NCI-H1417 treated with DMSO at 0.1 percent for 48 hours (cell line): ENCODE data around the gene OXNAD1.

ENCODE experiments used
- DNase-seq: peaks from one replicate; lab custom pipeline; 2025; lab: John Stamatoyannopoulos, UW

OXNAD1 gene

DNA sequence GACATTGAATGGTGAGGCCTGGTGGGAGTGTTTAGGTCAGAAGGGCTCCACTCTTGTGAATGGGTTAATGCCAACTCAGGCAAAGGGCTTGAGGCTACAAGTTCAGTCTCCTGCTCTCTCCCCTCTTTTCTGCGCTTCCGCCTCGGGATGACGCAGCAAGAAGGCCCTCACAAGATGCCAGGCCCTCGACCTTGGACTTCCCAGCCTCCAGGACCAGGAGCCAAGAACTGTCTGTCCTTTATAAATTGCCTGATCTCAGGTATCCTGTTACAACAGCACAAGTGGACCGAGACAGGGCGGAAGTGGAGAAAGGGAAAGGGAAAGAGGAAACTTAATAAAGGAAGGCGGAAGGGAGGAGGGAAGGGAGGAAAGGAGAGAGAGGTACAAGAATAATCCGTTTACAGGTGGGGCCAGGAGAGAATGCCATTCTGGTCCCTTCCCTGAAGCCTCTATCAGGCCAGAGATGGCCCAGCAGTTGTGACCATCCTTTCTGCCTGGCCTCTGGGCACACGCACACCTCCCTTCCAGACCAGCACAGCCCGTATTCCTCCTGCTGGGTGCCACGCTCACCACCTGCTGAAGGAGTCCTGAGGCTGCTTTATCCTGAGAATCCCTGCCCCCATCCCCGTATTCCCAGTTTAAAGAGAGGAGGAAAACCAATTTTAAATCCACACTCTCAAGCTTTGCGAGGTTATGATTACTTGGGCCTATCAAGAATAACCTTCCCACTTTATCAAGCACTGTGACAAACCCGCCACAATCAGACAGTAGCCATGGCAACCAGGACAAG lies 64.2 kb downstream of the OXNAD1 start:
- no peak for DNase-seq

DNA sequence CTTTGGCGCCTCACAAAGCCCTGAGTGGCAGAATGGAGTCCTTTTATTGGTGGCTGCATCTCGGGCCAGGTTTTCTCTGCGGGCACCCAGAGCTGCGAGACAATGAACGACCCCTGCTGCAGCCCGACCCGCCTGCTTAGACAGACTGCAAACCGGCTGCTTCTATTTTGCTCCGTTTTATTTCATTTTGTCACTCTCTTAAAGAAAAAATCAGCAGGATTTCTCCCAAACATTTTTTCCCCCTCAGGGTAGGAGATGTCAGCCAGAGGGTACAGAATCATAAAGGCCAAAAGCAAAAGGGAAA lies 64.8 kb downstream of the OXNAD1 start:
- DNase-seq, result no peak

DNA sequence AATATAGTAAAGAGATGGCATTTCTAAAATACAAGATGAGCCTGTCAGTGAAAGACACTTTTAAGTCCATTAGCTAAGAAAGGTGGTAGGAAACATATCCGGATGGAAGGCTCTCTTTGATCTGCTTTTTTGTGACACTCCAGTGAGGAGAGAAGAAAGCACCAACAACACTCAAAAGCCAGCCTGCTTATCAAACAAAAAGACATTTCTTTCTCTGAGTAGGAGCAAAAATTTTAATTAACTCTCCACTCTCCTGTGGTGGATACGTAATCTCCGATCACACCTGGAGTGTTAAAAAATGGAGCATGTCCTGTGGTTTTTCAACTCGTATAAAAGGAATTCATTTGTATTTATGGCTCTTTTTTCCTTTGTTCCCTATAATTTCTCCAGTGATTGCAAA lies 65.3 kb downstream of the OXNAD1 start:
- DNase-seq, result no peak

DNA sequence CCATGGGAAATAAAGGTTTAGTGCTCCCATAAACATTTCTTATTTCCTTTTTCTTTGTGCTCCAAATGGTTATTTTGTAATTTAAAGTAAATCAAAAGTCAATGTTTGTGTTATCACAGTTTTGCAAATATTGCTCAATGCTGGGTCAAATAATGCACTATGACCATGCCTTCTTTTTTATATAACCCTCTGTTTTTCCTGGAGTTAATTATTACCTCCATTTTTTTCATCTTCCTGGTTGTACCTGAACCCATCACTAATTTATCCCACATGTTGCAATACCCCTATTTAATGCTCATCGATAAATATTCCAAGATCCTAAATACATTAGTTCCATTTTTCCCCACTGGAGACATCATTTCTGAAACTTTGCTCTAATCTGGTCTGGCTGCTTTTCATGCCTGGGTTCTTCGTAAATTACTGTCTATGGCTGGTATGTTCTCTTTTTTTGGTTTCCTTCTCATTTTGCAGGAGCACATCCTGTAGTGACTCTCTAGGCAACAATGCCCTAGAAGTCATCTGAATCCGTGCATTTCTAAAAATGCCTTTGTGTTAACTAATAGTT lies 66.4 kb downstream of the OXNAD1 start:
- DNase-seq, result no peak

DNA sequence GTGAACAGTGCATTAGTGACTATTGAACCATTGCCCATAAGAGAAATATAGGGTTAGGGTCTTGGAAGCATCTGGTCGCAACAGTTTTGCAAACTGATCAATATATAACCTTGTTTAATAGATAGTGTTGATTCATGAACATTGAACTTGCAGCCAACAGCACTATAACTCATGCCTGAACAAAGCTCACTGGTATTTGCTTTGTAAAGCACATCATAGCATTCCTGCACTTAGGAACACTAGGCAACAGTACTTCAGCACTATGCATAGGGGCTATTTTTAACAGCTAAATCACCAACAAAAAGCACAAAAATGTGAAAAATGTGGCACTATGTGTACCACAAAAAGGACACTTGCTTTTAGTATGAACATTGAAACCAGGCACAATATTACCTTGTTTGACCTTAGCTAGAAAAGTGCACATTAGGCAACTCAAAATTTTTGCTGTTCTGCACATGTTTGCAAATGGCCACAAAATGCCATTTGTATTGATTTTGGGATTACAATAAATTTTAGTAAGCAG lies 68.0 kb downstream of the OXNAD1 start:
- DNase-seq, result no peak

DNA sequence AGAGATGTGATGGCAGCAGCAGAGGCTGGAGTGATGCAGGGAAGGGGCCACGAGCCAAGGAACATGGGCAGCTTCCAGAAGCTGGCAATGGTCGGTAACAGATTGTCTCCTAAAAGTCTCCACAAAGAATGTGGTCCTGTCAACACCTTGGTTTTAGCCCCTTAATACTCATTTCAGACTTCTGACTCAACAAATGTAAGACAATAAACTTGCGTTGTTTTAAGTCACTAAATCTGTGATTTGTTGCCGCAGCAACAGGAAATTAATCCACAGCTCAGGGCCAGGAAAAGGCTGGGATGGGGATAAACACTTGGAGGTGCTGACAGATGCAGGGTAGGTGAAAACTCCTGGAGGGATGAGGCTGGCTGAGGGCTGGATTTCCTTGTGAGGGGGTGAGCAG lies 69.9 kb downstream of the OXNAD1 start:
- DNase-seq, result no peak

DNA sequence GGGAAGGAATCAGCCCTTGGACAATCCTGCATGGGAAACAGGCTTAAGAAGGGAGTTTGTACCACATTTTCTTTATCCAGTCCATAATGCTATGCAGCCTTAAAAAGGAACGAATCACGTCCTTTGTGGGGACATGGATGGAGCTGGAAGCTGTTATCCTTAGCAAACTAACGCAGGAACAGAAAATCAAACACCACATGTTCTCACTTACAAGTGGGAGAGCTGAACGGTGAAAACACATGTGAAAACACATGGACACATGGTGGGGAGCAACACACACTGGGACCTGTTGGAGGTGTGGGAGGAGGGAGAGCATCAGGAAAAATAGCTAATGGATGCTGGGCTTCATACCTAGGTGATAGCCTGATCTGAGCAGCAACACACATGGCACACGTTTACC lies 70.3 kb downstream of the OXNAD1 start:
- DNase-seq, result no peak

DNA sequence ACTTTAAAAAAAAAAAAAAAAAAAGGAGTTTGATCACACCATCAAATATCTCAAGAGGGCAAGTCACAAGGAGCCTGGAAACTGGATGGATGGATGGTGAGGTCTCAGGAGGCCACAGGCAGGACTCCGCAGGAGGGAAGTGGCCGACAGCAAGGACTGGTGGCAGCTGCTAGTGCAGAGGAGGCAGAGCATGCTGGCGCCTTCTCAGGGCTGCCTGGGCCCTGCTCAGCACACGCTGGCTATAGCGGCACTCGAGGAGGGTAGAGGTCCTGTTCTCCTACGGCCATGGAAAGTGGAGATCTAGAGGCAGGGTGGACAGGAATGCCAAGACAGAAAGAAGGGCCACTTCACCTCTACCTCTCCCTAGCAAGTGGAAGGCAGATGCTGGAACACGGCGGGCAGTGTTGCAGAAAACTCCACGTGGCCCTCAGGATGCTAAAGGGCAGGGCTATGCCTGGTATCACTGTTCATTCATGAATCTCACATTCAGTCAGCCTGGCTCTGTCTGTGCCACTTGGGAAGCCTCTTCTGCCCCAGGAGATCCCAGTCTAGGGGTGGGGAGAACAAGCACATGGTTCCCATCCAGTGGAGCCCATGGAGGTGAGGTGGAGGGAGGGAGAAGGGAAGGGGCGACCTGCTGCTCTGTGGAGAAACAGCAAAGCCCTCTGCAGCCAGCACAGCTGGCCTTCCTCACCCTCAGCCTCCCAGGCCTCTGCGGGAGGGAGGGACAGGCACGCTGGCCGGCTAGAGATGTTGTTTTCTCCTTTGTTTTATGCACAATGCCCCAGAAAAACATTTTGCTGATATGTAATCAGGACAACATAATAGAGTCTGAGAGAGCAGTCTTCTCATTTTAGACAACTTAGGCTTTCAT lies 71.0 kb downstream of the OXNAD1 start:
- DNase-seq, result no peak

DNA sequence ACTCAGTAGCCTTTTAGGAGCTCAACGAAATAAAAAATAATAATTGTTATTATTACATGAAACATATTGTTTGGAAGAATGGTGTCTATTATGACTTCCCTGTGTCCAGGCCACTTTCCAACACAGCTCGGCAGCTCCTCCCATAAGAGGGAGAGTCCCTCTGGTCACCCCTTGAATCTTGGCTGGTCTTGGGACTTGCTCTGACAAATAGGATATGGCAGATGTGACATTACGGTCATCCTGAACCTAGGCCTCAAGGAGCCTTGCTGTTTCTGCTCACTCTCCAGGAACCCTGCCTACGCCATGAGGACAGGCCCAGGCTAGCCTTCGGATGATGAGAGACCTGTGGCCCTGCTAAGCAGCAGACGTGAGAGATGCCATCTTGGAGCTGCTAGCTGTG lies 71.8 kb downstream of the OXNAD1 start:
- no peak for DNase-seq

DNA sequence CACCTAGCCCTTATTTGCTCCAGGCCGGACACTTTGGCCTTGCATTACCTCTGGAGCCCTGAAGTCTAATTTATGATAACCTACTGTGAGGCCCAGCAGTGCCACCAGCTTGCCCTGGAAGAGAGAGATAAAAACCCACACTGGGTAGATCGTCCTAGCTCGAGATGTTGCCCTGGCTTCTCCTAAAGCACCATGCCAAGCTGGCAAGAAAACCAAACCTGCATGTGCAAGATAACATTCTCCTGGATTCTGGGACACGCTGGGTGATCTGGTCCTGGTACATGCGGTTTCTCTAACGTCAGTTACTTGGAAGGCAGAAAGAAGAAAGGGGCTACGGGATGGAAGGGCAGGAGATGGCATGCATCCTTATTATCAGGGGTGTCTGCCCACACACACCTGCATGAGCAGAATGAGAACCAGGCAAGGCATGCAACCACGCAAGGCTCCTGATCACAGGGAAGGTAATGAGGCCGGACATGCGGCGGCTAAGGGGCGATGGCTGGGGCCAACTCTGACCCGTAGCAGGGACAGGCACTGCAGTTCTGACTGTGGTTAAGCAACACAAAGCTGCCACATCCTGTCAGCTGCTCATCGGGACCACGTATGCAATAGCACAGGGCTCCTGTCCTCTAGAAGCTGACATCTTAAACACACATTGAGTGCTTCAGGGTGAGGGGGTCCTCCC lies 73.0 kb downstream of the OXNAD1 start:
- DNase-seq, result no peak

DNA sequence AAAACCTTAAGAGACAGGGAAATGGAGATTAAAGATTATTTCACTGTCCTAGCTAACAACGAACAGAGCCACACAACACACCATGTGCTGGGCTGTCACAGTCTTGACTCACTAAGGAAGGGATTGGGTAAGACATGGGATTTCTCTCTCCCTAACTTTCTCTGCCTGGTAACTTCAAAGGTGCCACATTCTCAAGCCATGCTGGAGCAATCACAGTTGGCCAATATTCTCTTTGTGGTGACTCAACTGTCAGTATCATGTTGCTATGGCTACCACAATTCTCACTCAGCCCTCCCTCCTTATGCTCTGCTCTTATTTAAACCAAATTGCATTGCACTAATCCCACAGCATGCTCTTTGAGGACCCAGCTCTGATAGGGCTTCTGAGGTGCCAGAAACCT lies 74.0 kb downstream of the OXNAD1 start:
- DNase-seq, result no peak

DNA sequence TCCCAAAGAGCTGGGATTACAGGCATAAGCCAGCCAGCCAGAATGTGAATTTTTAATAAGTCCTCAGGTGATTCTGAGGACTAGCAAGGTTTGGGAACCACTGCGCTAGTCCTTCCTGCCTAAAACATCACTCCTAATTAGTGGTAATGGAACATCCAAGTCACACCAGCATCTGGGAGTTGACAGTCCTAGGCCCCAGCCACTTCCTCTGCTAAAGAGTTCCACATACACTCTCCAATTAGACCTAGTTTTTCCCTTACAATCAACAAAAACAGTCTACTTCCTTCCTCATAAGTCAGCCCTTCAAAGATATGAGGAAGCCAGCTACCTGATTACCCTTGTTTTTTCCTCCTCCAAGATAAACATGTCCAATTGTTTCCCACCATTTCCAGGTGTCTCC lies 78.1 kb downstream of the OXNAD1 start:
- DNase-seq, result no peak

DNA sequence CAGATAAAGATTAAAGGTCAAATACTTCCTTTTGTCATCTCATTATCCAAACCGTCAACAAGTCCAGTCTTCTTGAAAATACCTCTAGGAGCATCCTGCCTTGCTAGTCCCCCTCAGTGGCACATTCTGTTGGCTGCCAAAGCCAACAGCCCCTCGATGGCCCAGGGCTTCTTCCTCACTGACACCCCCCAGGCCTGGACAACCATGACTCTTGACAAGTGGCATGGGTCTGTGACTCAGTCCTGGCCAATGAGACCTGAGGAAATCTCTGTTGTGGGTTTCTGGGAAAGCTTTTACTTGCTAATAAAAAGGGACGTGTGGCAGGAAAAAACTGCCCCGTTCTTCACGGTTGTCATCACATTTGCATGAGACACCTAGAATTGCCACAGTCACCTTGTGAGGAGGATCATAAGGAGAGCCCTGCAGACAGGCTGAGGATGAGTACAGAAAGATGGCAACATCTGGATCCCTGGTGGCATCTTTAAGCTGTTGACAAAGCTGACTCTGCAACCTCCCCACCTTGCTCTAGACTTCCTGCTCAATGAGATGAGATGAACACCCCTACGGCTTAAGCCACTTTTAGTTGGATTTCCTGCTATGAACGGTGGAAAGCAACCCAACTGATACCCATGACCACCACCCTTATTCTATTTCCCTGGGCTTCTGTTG lies 81.5 kb downstream of the OXNAD1 start:
- no peak for DNase-seq

DNA sequence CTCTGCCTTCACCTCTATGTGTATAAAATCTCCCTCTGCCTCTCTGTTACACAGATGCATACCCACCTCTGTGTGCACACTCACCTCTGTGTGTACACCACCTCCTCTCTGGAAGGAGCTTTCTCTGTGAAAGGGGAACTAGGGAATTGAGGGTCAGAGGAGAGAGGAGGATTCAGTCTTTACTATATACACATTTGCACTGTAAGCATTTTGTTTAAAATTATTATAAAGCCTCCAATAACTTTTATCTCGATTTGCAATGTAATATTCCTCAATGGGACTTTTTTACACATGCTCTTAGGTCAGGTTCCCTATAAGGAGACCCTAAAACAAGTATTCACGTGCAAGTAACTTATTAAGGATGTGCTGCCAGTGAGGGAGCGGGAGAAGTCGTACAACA lies 82.5 kb downstream of the OXNAD1 start:
- DNase-seq, result no peak

DNA sequence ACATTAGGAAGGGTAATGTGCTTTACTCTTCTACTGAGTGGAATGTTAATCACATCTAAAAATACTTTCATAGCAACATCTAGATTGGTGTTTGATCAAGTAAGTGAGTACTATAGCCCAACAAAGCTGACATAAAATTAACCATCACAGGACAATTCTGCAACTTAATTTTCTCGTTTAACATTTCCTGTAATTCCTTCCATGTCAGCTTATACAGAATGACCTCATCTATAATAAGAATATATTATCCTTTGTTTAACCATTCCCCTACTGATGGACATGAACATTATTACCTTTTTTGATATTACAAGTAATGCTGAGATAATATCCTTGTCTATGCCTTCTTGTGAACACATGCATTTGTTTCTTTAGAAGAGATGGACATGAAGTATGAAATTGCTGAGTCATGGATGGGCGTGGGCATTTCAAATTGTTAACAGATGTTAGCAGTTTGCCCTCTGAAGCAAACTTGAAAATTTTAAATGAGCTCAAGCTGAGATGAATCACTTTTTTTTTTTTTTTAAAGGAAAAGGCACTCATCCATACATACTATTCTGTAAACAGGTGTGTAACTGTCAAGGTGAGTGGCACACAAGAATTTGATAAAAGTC lies 85.1 kb downstream of the OXNAD1 start:
- DNase-seq, result no peak

DNA sequence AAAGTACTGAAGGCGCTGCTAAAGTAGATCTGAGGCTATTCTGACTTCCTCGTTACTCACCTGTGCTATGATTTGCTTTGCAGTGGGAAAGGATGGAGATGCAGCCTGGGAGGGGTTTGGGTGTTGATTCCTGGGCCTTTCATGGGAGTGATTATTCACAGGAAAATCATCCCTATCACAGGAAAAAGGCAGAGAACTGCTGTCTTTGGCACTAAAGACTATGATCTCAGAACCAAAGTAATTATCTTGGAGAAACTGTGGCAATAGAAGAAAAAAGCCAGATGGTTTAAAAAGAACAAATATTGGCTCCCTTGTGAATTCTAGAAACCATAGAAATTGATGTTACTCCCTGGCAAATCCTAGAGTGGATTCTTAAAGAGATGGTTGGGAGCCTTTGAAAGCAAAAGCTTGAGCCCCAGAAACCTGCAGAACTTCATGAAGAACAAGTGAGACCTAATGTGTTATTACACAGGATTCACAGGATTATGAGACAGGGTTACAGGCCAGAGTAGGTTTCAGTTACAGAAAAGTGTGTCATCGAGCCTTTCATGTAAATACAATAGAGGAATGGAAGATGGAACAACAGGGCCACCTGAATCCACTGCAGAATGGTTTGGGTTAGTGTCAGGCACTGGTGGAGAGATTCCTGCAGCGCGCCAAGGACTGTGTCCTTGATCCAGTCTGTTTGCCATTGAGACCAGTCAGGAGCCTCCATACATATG lies 85.7 kb downstream of the OXNAD1 start:
- DNase-seq, result no peak

DNA sequence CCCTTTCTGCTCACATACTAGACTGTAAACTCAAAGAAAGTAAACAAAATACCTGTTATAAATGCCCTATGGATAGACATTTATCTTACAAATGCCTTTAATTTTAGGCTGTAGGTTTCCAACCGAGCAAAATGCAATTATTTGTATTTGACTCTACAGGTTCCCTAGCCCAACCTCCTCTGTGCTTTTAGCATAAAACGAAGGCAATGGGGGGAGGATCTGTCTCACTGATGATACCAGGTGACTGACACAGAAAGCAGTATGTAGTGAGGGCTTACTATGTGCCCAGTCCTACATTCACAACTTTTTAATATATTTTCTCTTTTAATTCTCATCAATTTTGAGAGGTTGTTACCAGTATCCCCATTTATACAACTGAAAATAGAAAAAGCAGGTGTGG lies 87.4 kb downstream of the OXNAD1 start:
- no peak for DNase-seq

DNA sequence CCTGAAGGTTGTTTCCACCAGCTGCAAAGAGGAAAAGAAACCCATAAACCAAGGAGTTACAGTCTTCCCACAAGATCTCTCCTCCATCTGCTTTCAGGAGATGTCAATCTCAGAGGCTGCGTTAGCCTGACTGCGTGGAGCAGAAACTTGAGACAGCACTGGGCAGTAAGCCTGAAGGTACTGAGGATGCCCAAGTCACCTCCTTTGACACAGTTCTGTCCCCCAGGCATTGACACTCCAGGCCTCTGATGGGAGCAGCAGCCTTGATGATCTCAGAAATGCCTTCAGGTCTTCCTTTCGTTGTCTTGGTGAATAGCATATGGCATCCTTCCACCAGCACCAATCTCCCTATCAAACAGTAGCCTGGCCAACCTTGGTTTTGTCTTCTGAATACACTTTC lies 89.3 kb downstream of the OXNAD1 start:
- DNase-seq, result no peak
